SK-N-MC (cell line): Measurements from ENCODE around the gene L2HGDH.

Experiments
- EZH2 ChIP-seq: fragments of 200-600 bp; sonication (generic); IDR thresholded peaks from one replicate; pipeline ENCODE4 v1.6.1; 2017; ENCODE audit warnings: antibody characterized with exemption
- FOXP2 ChIP-seq: optimal IDR thresholded peaks from 2 replicates; pipeline ENCODE3; 2011; ENCODE audit warnings: mild to moderate bottlenecking, moderate library complexity; ENCODE audit not compliant: insufficient read depth; ENCODE audit errors: extremely low read length, control extremely low read depth
- POLR2AphosphoS5 ChIP-seq: IDR thresholded peaks from 2 replicates; pipeline ENCODE4 v1.6.1; 2012; ENCODE audit warnings: mild to moderate bottlenecking, low read depth, low read length, borderline replicate concordance

DNA sequence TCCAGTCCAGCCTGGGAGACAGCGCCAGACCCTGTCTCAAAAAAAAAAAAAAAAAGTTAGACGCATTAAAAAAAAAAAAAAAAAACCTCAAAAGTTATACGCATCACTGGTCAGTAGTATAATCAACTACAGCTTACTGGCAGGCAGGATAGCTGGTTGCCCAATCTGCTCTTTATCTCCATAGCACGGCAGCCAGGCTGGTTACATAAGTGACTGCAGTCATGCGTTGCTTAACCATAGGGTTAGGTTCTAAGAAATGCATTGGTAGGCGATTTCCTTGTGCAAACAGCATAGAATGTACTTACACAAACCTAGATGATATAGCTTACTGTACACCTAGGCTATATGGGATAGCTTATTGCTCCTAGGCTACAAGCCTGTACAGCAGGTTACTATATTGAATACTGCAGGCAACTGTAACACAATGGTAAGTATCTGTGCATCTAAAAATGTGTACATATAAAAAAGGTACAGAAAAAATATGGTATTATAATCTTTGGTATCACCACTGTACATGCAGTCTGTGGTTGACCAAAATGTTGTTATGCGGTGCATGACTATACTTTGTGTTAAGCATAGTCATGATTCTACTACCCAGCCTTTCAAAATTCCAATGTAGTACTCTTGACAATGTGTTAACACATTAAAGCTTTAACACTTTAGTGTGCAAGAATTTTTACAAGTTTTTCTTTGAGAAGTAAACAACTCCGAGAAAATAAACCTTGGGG is 8.1 kb downstream of the L2HGDH start:
- TF ChIP-seq EZH2, result no peak
- no peak for TF ChIP-seq POLR2AphosphoS5
- no peak for TF ChIP-seq FOXP2
